ENCODE results near the gene ALPG.
"Not testable (repeated sequence)": the region's sequence is repeated elsewhere in the genome, so short reads cannot be mapped to it uniquely, and the experiment has no call there.

- TF ChIP-seq POLR2AphosphoS5 (IDR thresholded peaks at IDR 0.05); CTCF (IDR thresholded peaks at IDR 0.05 in 8 of 11, conservative IDR thresholded peaks at IDR 0.05 in 3 of 11): not testable (repeated sequence)
These were observed 3.0 kb downstream of the ALPG start for GRCh38 chr2:232409617-232410016.
